ENCODE data around the gene PHLPP1.

DNA sequence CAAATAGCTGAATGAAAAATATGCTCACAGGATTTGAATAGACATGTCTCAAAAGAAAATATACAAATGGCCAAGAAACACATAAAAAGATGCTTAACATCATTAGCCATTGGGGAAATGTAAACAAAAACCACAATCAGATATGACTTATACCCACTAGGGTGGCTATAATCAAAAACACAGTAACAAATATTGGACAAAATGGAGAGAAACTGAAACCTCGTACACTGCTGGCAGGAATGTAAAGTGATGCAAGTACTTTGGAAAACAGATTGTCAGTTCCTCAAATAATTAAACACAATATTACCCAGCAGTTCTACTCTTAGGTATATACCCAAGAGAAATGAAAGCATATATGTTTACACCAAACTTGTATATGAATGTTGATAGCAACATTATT lies 213.0 kb downstream of the PHLPP1 start:
- TF ChIP-seq POLR2AphosphoS5 (IDR thresholded peaks at IDR 0.05) (no peak), POLR2A (IDR thresholded peaks at IDR 0.05) (no peak)
